HCT116 (cell line): Measurements from ENCODE around the gene TPP1. TPM values are rescaled to one million over a fixed set of nuclear protein-coding genes. Genes with fewer than 3 reads are reported as not detected.

Experiments
- ATAC-seq: fragments of 200-7000 bp; cut with Tn5 transposase; 2 replicates; pipeline ENCODE4 v1.9.1; 2020; ENCODE audit warnings: mild to moderate bottlenecking, moderate library complexity
- BruUV-seq: library from RNA; stranded (reverse); fragments of 400-500 nt; replicated peaks from 2 replicates; lab custom pipeline; 2021; lab: Mats Ljungman, UMichigan
- CTCF ChIA-PET: fragments of 300-600 bp; sonication (Branson Sonifier 250); formaldehyde crosslinking; loops from one replicate; lab custom pipeline; 2021; ENCODE audit warnings: antibody characterized with exemption; lab: Charles Lee
- POLR2A ChIA-PET: fragments of 300-600, 350-600 bp; sonication (Branson Sonifier 250); formaldehyde crosslinking; loops from one replicate; lab custom pipeline; 2021; ENCODE audit warnings: antibody characterized with exemption; lab: Charles Lee
- RAD21 ChIA-PET, 2 experiments: fragments of 300-600 bp; sonication (Branson Sonifier 250); formaldehyde crosslinking; loops; one replicate each; lab custom pipeline; 2023; ENCODE audit warnings: low total read pairs in 2 of 2; ENCODE audit not compliant: uncharacterized antibody in 2 of 2, unreplicated experiment in 2 of 2, low non-redundant PET in 1 of 2; lab: Charles Lee
- DNase-seq: peaks from one replicate; pipeline ENCODE4 v3.0.0-alpha.2; 2010; ENCODE audit warnings: low read depth, low spot score
- H2AFZ ChIP-seq: fragments of 200-600 bp; shearing (Covaris generic), sonication (generic); 2 replicates; pipeline ENCODE4 v1.6.1; 2017; ENCODE audit warnings: low read depth, mixed run types, mixed read lengths, antibody characterized with exemption, low read length; ENCODE audit not compliant: poor library complexity, severe bottlenecking
- H3K27ac ChIP-seq: 2 replicates; pipeline ENCODE4 v1.5.1; 2012; ENCODE audit warnings: low read depth, low read length
- H3K27me3 ChIP-seq: fragments of 200-600 bp; sonication (generic); 2 replicates; pipeline ENCODE4 v1.6.1; 2016; ENCODE audit warnings: mixed run types, low read length, mixed read lengths; ENCODE audit not compliant: insufficient read depth
- H3K36me3 ChIP-seq, 2 experiments: fragments of 200-500 bp in 1 of 2; fragments of 200-600 bp in 1 of 2; sonication (Bioruptor generic) in 1 of 2; sonication (generic) in 1 of 2; 2 replicates each; pipeline versions ENCODE4 v1.5.1 to v1.6.1; 2014 to 2016; ENCODE audit warnings: low read length in 2 of 2, inconsistent platforms in 1 of 2, mixed read lengths in 1 of 2, mixed run types in 1 of 2; ENCODE audit not compliant: insufficient read depth in 2 of 2, control insufficient read depth in 1 of 2
- H3K4me1 ChIP-seq, 2 experiments: fragments of 200-600 bp in 1 of 2; sonication (generic) in 1 of 2; 2 replicates each; pipeline versions ENCODE4 v1.5.1 to v1.6.1; 2012 to 2017; ENCODE audit warnings: low read length in 2 of 2, inconsistent platforms in 1 of 2, mild to moderate bottlenecking in 1 of 2, mixed read lengths in 1 of 2, mixed run types in 1 of 2, moderate library complexity in 1 of 2; ENCODE audit not compliant: insufficient read depth in 2 of 2, control insufficient read depth in 1 of 2
- H3K4me2 ChIP-seq: fragments of 200-600 bp; sonication (generic); 2 replicates; pipeline ENCODE4 v1.6.1; 2017; ENCODE audit warnings: mixed run types, low read length, mixed read lengths
- H3K4me3 ChIP-seq, 2 experiments: fragments of 200-600 bp in 1 of 2; sonication (generic) in 1 of 2; replicated peaks in 1 of 2; 2 replicates each; pipeline ENCODE4 v1.5.1; 2011 to 2016; ENCODE audit warnings: low read length in 2 of 2, control low read depth in 1 of 2, low read depth in 1 of 2, mild to moderate bottlenecking in 1 of 2, mixed read lengths in 1 of 2, mixed run types in 1 of 2
- H3K79me2 ChIP-seq: fragments of 200-600 bp; sonication (generic); 2 replicates; pipeline ENCODE4 v1.6.1; 2017; ENCODE audit warnings: mild to moderate bottlenecking, mixed run types, low read length, moderate library complexity, mixed read lengths; ENCODE audit not compliant: insufficient read depth
- H3K9ac ChIP-seq: fragments of 200-600 bp; sonication (generic); 2 replicates; pipeline ENCODE4 v1.6.1; 2016; ENCODE audit warnings: low read length, mixed read lengths
- H3K9me2 ChIP-seq: fragments of 200-600 bp; sonication (generic), shearing (Covaris generic); 2 replicates; pipeline ENCODE4 v1.6.1; 2017; ENCODE audit warnings: mixed run types, mild to moderate bottlenecking, moderate library complexity; ENCODE audit not compliant: insufficient read depth
- H3K9me3 ChIP-seq, 2 experiments: fragments of 200-500 bp in 1 of 2; fragments of 200-600 bp in 1 of 2; sonication (Bioruptor generic) in 1 of 2; sonication (generic) in 1 of 2; 2 replicates each; pipeline ENCODE4 v1.6.1; 2014 to 2017; ENCODE audit warnings: low read length in 2 of 2, mixed read lengths in 2 of 2, inconsistent platforms in 1 of 2, low read depth in 1 of 2, mild to moderate bottlenecking in 1 of 2, mixed run types in 1 of 2, moderate library complexity in 1 of 2; ENCODE audit not compliant: control insufficient read depth in 1 of 2, insufficient read depth in 1 of 2
- H4K20me1 ChIP-seq: fragments of 200-600 bp; sonication (generic), shearing (Covaris generic); 2 replicates; pipeline ENCODE4 v1.6.1; 2017; ENCODE audit warnings: mixed run types, mild to moderate bottlenecking, moderate library complexity; ENCODE audit not compliant: insufficient read depth
- CBX3 ChIP-seq: IDR thresholded peaks from 2 replicates; pipeline ENCODE4 v1.6.1; 2012; ENCODE audit warnings: low read depth
- CEBPB ChIP-seq: IDR thresholded peaks from 2 replicates; pipeline ENCODE4 v1.6.1; 2012; ENCODE audit warnings: low read depth
- EGR1 ChIP-seq: IDR thresholded peaks from 2 replicates; pipeline ENCODE4 v1.6.1; 2012; ENCODE audit warnings: low read depth
- EZH2 ChIP-seq: fragments of 200-600 bp; sonication (generic); IDR thresholded peaks from 2 replicates; pipeline ENCODE4 v1.6.1; 2017; ENCODE audit warnings: antibody characterized with exemption, mixed run types
- EZH2phosphoT487 ChIP-seq: fragments of 200-600 bp; IDR thresholded peaks from 2 replicates; pipeline ENCODE4 v1.6.1; 2018; ENCODE audit warnings: antibody characterized with exemption, borderline replicate concordance
- FOSL1 ChIP-seq: IDR thresholded peaks from 2 replicates; pipeline ENCODE4 v1.6.1; 2012; ENCODE audit warnings: low read depth
- JUND ChIP-seq: IDR thresholded peaks from 2 replicates; pipeline ENCODE4 v1.6.1; 2012
- MAX ChIP-seq: IDR thresholded peaks from 2 replicates; pipeline ENCODE4 v1.6.1; 2012
- POLR2A ChIP-seq: IDR thresholded peaks from 2 replicates; pipeline ENCODE4 v1.7.0; 2011; ENCODE audit warnings: borderline replicate concordance; ENCODE audit not compliant: insufficient read depth, insufficient read length; ENCODE audit errors: extremely low read depth
- RAD21 ChIP-seq: IDR thresholded peaks from 2 replicates; pipeline ENCODE4 v1.6.1; 2012; ENCODE audit warnings: low read depth, mild to moderate bottlenecking
- REST ChIP-seq: IDR thresholded peaks from 2 replicates; pipeline ENCODE4 v1.6.1; 2012; ENCODE audit warnings: low read depth
- SIN3A ChIP-seq: IDR thresholded peaks from 2 replicates; pipeline ENCODE4 v1.6.1; 2012; ENCODE audit warnings: low read depth
- SP1 ChIP-seq: IDR thresholded peaks from 2 replicates; pipeline ENCODE4 v1.6.1; 2012; ENCODE audit warnings: low read depth
- SRF ChIP-seq: IDR thresholded peaks from 2 replicates; pipeline ENCODE4 v1.6.1; 2012; ENCODE audit warnings: low read depth
- TCF7L2 ChIP-seq: IDR thresholded peaks from 2 replicates; pipeline ENCODE4 v1.7.0; 2011; ENCODE audit warnings: borderline replicate concordance, inconsistent platforms; ENCODE audit not compliant: insufficient read depth, insufficient read length; ENCODE audit errors: extremely low read depth
- YY1 ChIP-seq: IDR thresholded peaks from 2 replicates; pipeline ENCODE4 v1.6.1; 2011; ENCODE audit warnings: low read length, low read depth, moderate library complexity, mild to moderate bottlenecking; ENCODE audit not compliant: insufficient replicate concordance; ENCODE audit errors: extremely low read depth
- ZFX ChIP-seq: fragments of 450-650 bp; IDR thresholded peaks from 2 replicates; pipeline ENCODE4 v1.6.1; 2017
- intact Hi-C: fragments of 100-400 bp; cut with micrococcal nuclease; formaldehyde crosslinking; loops from 2 replicates; pipeline ENCODE4 v1.10.0; 2022
- total RNA-seq: library from RNA; stranded (reverse); gene quantifications from one replicate; pipeline ENCODE4 v1.2.1, GENCODE V29; 2021; ENCODE audit not compliant: unreplicated experiment

TPP1 gene
- total RNA-seq, 1 experiment from 2014 or later: 44.7 TPM

- Histone ChIP-seq H2AFZ (no peak overlapping the region), H3K4me2 (no peak overlapping the region), H4K20me1 (no peaks in the 10 kb centered on the region), H3K27ac (no peak overlapping the region), H3K79me2 (no peaks in the 10 kb centered on the region), H3K4me3 (no peak overlapping the region), H3K4me1 (peaks cover 0 to 7% of the 10 kb centered on the region in 2 experiments; a peak in 2 of 4 replicates), H3K27me3 (peaks cover 28% of the 10 kb centered on the region; the same call in 1 of the 2 replicates), H3K9me3 (no peaks in the 10 kb centered on the region), H3K9me2 (no peaks in the 10 kb centered on the region), H3K9ac (no peak overlapping the region), H3K36me3 (no peaks in the 10 kb centered on the region)
- TF ChIP-seq SIN3A: no peak
- no peak for TF ChIP-seq EZH2phosphoT487
- no peak for TF ChIP-seq FOSL1
- no peak for TF ChIP-seq MAX
- no peak for TF ChIP-seq TCF7L2
- no peak for TF ChIP-seq POLR2A
- TF ChIP-seq JUND: no peak
- CTCF ChIA-PET: no interaction called here
- POLR2A ChIA-PET: no interaction called here
- RAD21 ChIA-PET: no interaction called here
- no peak for ATAC-seq
- BruUV-seq: no TSS peak
- intact Hi-C loops: no loop called here
- DNase-seq: no peak
Measured at GRCh38 chr11:6654281-6655019, 35.2 kb upstream of the TPP1 start.

- Histone ChIP-seq H3K9me3 (no peaks in the 10 kb centered on the region), H3K4me2 (no peak overlapping the region), H3K9me2 (no peaks in the 10 kb centered on the region), H3K27me3 (peaks cover 34% of the 10 kb centered on the region; the same call in 1 of the 2 replicates), H3K9ac (no peak overlapping the region), H3K79me2 (no peaks in the 10 kb centered on the region), H4K20me1 (no peaks in the 10 kb centered on the region), H3K4me3 (no peak overlapping the region), H3K4me1 (peaks cover 0 to 7% of the 10 kb centered on the region in 2 experiments; a peak in 2 of 4 replicates), H3K27ac (no peak overlapping the region), H2AFZ (no peak overlapping the region), H3K36me3 (no peaks in the 10 kb centered on the region)
- RAD21 ChIA-PET: no interaction called here
- CTCF ChIA-PET: no interaction called here
- BruUV-seq: no TSS peak
- intact Hi-C loops: no loop called here
- ATAC-seq: no peak
- POLR2A ChIA-PET: no interaction called here
- DNase-seq: no peak
- TF ChIP-seq CBX3 (no peak), EZH2 (no peak), SRF (no peak), RAD21 (no peak), ZFX (no peak), REST (no peak), SP1 (no peak), YY1 (no peak), CEBPB (no peak), TCF7L2 (no peak), EGR1 (no peak)
Measured at GRCh38 chr11:6653656-6654055, 34.4 kb upstream of the TPP1 start.
